GM12801 (cell line): ENCODE results near the gene GOLGA7B.

Experiments
- TF ChIP-seq, protein P1 (sequence below): IDR thresholded peaks from one replicate; pipeline ENCODE4 v1.5.1; 2011; ENCODE audit warnings: control low read depth; ENCODE audit not compliant: insufficient read length; ENCODE audit errors: extremely low read depth

Gene GOLGA7B

DNA sequence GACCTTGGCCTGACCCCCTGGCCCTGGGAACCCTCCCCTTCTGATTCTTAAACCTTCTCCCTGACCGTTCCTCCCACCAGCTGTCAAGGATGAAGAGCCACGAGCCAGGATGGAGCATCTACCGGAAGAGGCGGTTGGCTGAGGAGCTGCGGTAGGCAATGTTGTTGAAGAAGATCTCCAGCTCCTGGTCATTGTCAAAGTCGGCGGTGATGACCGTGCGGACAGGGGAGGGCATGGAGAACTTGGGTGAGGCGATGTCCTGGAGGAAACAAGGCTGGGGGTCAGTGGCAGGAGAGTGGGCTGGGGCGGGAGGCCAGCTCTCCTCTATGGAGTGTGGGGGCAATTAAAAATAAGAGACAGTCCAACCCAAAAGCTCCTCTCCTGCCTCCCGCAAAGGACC lies 51.7 kb downstream of the GOLGA7B start:
- TF ChIP-seq, protein P1, sequence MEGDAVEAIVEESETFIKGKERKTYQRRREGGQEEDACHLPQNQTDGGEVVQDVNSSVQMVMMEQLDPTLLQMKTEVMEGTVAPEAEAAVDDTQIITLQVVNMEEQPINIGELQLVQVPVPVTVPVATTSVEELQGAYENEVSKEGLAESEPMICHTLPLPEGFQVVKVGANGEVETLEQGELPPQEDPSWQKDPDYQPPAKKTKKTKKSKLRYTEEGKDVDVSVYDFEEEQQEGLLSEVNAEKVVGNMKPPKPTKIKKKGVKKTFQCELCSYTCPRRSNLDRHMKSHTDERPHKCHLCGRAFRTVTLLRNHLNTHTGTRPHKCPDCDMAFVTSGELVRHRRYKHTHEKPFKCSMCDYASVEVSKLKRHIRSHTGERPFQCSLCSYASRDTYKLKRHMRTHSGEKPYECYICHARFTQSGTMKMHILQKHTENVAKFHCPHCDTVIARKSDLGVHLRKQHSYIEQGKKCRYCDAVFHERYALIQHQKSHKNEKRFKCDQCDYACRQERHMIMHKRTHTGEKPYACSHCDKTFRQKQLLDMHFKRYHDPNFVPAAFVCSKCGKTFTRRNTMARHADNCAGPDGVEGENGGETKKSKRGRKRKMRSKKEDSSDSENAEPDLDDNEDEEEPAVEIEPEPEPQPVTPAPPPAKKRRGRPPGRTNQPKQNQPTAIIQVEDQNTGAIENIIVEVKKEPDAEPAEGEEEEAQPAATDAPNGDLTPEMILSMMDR, result no peak

DNA sequence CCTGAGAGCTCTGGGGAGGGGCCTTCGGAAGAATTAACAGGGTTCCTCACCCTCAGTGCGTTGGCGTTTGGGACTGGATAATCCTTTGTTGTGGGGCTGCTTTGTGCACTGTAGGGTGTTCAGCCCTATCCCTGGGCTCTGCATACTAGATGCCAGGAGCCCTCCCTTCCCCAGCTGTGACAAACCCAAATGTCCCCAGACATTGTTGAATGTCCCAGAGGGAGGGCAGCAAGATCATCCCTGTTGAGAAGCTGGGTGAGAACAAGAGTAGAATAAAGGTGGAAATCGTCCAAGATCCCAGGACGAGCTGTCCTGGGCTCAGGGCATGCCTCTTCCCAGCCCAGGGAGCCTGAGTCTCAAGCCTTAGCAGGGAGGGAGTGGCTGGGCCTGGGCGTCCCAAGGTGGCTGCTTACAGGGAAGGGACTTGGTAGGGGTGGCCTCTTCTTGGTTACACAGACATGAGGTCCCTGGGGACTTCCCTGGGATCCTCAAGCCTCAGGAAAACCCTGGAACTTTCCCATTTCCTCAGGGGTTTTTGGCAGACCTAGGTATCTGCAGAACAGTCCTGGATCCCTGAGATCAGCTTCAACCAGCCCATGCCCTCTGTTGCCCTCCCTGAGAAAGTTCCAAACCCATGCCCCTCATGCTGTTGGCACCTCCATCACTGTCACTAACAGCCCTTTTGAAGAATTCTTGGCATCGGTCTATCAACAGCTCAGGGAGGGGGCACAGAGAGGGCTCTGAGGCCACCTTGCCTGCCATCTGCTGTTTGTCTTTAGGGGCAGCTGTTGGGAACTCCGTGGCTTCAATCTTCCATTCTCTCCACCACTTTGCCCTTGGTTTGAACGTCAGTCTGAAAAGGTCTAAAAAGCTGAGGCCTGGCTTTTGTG lies 53.7 kb downstream of the GOLGA7B start:
- TF ChIP-seq, protein P1, result no peak

DNA sequence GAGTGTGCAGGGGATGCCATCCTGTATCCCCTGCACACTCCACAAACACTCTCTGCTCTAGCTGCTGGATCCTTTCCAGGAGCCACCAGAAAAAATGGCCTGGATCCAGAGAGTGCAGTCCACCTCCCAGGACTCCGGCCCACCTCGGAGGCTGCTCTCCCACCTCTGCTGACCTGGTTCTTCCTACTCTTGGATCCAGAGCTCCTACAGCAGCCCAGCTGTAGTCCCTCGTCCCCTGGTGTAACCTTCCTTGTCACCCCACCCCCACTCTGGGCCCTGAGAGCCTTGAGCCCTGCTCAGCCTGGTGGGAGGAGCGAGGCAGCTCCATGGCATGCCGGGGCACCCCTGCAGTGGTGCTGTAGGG lies 54.4 kb downstream of the GOLGA7B start:
- TF ChIP-seq, protein P1, result no peak

DNA sequence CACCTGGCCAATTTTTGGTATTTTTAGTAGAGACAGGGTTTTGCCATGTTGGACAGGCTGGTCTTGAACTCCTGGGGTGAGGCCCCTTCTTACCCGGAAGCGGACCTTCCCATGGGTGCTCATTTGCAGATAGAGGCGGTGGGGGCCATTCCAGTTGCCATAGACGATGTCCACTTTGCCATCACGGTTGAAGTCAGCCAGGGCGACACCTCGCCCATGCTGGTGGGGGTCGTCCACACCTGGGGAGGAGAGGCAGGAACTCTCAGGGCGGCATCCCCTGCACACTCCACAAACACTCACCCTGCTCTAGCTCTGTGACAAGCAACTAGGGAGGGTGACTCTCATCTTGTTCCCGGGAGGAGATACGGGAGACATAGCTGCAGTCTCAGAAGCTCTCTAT lies 54.9 kb downstream of the GOLGA7B start:
- TF ChIP-seq, protein P1, result no peak

DNA sequence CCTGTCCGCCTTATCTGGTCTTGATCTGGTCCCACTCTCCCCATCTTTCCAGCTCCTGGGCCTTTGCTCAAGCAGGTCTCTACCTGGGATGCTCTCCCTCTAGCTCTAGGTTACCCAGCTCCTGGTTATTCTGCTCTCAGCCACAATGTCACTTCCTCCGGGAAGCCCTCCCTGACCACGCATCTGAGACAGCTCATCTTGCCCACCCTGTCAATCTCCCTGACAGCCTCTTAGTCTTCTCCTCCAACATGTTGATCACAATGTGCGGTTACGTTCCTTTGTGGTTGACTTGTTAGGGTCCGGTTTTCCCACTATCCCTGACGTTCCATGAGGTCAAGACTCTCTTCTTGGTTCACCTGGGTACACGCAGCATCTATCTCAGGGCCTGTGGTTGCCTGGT lies 55.6 kb downstream of the GOLGA7B start:
- TF ChIP-seq, protein P1, result no peak

DNA sequence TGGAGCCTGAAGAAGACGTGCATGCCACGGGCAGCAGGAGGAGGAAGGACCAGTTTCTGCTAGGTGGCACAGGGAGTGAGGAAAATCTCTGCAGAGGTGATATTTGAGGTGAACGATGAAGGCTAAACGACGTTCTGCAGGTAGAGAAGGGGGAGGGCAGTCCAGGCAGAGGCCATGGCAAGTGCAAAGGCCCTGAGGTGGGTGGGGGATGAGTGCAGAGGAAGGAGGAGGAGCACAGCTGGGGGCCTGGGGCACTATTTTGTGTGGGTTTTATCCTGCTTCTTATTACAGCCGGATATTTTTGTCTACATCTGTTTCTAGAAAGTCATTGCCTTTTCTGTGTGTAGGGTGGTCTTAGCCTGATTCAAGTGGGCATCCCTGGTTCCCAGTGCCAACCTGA lies 57.6 kb downstream of the GOLGA7B start:
- TF ChIP-seq, protein P1, result no peak

DNA sequence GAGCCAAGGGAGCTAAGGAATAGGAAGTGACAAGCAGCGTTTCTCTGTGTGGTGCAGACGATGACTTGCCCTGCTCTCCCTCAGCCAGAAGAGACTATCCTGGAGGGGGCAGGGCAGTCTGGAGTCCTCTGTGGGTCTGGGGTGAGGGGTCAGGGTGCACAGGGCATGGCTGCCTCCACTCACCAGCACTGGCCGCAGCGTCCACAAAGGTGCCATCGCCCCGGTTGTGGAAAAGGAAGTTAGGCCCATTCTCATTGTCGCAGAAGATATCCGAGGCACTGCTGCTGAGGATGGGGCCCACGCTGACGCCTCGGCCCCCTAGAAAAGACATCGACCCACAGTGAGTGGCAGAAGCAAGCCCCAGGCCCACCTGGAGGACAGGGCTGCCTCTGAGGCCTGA lies 58.2 kb downstream of the GOLGA7B start:
- TF ChIP-seq, protein P1, result no peak
